Endothelial cell of umbilical vein (primary cell): ENCODE measurements around the gene MOB3A. TPM values are rescaled to one million over a fixed set of nuclear protein-coding genes. Genes with fewer than 3 reads are reported as not detected.

Source experiments
- BruUV-seq: library from RNA; stranded (reverse); fragments of 400-500 nt; replicated peaks from 2 replicates; lab custom pipeline; 2021; lab: Mats Ljungman, UMichigan
- CTCF ChIA-PET: fragments of 300-600, 350-600 bp; sonication (Branson Sonifier 250); formaldehyde crosslinking; loops from one replicate; lab custom pipeline; 2021; ENCODE audit warnings: antibody characterized with exemption, inconsistent platforms; lab: Charles Lee
- POLR2A ChIA-PET: fragments of 300-600, 350-600 bp; sonication (Branson Sonifier 250); formaldehyde crosslinking; loops from one replicate; lab custom pipeline; 2021; ENCODE audit warnings: antibody characterized with exemption, inconsistent platforms; lab: Charles Lee
- DNase-seq: peaks from one replicate; pipeline ENCODE4 v3.0.0-alpha.2; 2011; ENCODE audit warnings: low read depth, low spot score
- FAIRE-seq: peaks from 2 replicates; lab custom pipeline; 2011; peaks lifted over from hg19 to GRCh38; lab: Jason Lieb, UNC
- H2AFZ ChIP-seq: 2 replicates; pipeline ENCODE4 v1.6.0; 2012; ENCODE audit warnings: low read depth, low read length, control low read depth, inconsistent platforms
- H3K27ac ChIP-seq: 2 replicates; pipeline ENCODE4 v1.5.1; 2011; ENCODE audit warnings: low read depth, mild to moderate bottlenecking, control low read depth, low read length, moderate library complexity; ENCODE audit not compliant: insufficient read depth
- H3K27me3 ChIP-seq, 2 experiments: 2 replicates each; pipeline versions ENCODE4 v1.6.0 to v1.6.1; 2011; ENCODE audit warnings: low read length in 2 of 2, mixed read lengths in 1 of 2; ENCODE audit not compliant: control insufficient read depth in 2 of 2, insufficient read depth in 2 of 2
- H3K36me3 ChIP-seq, 2 experiments: 2 replicates in 1 of 2; 3 replicates in 1 of 2; pipeline ENCODE4 v1.5.1; 2011; ENCODE audit warnings: low read length in 2 of 2, mild to moderate bottlenecking in 1 of 2, moderate library complexity in 1 of 2; ENCODE audit not compliant: control insufficient read depth in 2 of 2, insufficient read depth in 2 of 2; ENCODE audit errors: extremely low read depth in 1 of 2
- H3K4me1 ChIP-seq: 3 replicates; pipeline ENCODE4 v1.5.1; 2011; ENCODE audit warnings: mild to moderate bottlenecking, low read length; ENCODE audit not compliant: control insufficient read depth, insufficient read depth; ENCODE audit errors: extremely low read depth
- H3K4me2 ChIP-seq: 2 replicates; pipeline ENCODE4 v1.6.1; 2011; ENCODE audit warnings: low read length, control low read depth, mixed read lengths; ENCODE audit not compliant: insufficient read depth
- H3K4me3 ChIP-seq, 3 experiments: fragments of 200-600 bp in 1 of 3; sonication (generic), shearing (Covaris generic) in 1 of 3; replicated peaks in 1 of 3; 2 replicates each; pipeline ENCODE4 v1.5.1; 2011 to 2016; ENCODE audit warnings: control low read depth in 3 of 3, low read length in 3 of 3, mild to moderate bottlenecking in 2 of 3, inconsistent platforms in 1 of 3, low read depth in 1 of 3, moderate library complexity in 1 of 3; ENCODE audit not compliant: insufficient read depth in 1 of 3
- H3K79me2 ChIP-seq: 2 replicates; pipeline ENCODE4 v1.6.0; 2012; ENCODE audit warnings: low read length, inconsistent platforms; ENCODE audit not compliant: control insufficient read depth, insufficient read depth
- H3K9ac ChIP-seq: replicated peaks from 2 replicates; pipeline ENCODE3; 2011; ENCODE audit warnings: low read length, control low read depth; ENCODE audit not compliant: insufficient read depth; ENCODE audit errors: extremely low read depth
- H3K9me1 ChIP-seq: replicated peaks from 3 replicates; pipeline ENCODE4 v1.6.0; 2011; ENCODE audit warnings: mild to moderate bottlenecking, low read length; ENCODE audit not compliant: control insufficient read depth, insufficient read depth; ENCODE audit errors: extremely low read depth
- H3K9me3 ChIP-seq: replicated peaks from 2 replicates; pipeline ENCODE4 v1.5.1; 2012; ENCODE audit warnings: low read length, inconsistent platforms; ENCODE audit not compliant: control insufficient read depth, insufficient read depth
- H4K20me1 ChIP-seq: replicated peaks from 2 replicates; pipeline ENCODE3; 2011; ENCODE audit warnings: mild to moderate bottlenecking, low read length; ENCODE audit not compliant: control insufficient read depth, insufficient read depth; ENCODE audit errors: extremely low read depth
- EZH2 ChIP-seq: IDR thresholded peaks from 2 replicates; pipeline ENCODE4 v1.6.1; 2012; ENCODE audit warnings: borderline replicate concordance, low read depth, mild to moderate bottlenecking, moderate library complexity, low read length, inconsistent platforms; ENCODE audit not compliant: severe bottlenecking
- FOS ChIP-seq: IDR thresholded peaks from 2 replicates; pipeline ENCODE4 v1.6.1; 2011; ENCODE audit warnings: mild to moderate bottlenecking, low read length, moderate library complexity, borderline replicate concordance; ENCODE audit not compliant: insufficient read depth
- GATA2 ChIP-seq: IDR thresholded peaks from 2 replicates; pipeline ENCODE4 v1.7.0; 2011; ENCODE audit warnings: low read depth, mild to moderate bottlenecking, moderate library complexity, mixed read lengths, low read length; ENCODE audit not compliant: insufficient read length, insufficient read depth
- JUN ChIP-seq: IDR thresholded peaks from 2 replicates; pipeline ENCODE4 v1.6.1; 2011; ENCODE audit warnings: borderline replicate concordance, low read depth; ENCODE audit not compliant: insufficient read length, insufficient read depth
- MYC ChIP-seq: IDR thresholded peaks from one replicate; pipeline ENCODE4 v1.6.1; 2011; ENCODE audit warnings: mild to moderate bottlenecking, low read depth, low read length
- POLR2A ChIP-seq: IDR thresholded peaks from 2 replicates; pipeline ENCODE4 v1.6.1; 2012; ENCODE audit warnings: low read depth, mild to moderate bottlenecking, control low read depth, low read length
- POLR2AphosphoS5 ChIP-seq: IDR thresholded peaks from 2 replicates; pipeline ENCODE4 v1.6.1; 2012; ENCODE audit warnings: low read depth, mild to moderate bottlenecking, control low read depth, low read length, moderate library complexity; ENCODE audit not compliant: insufficient read depth
- dilution Hi-C: fragments of 300-500 bp; cut with MboI; formaldehyde crosslinking; loops from one replicate; pipeline ENCODE4 v1.15.0; 2019; ENCODE audit warnings: low sequenced_read_pairs; ENCODE audit not compliant: extremely low pct_ligation_motif_present
- intact Hi-C: fragments of 100-400 bp; cut with micrococcal nuclease; formaldehyde crosslinking; loops from one replicate; pipeline ENCODE4 v1.10.0; 2022
- polyA plus RNA-seq, 4 experiments: library from polyadenylated mRNA; depleted of rRNA in 3 of 4; stranded (reverse) in 3 of 4; unstranded in 1 of 4; fragments of >200 nt; gene quantifications; 2 replicates each; pipeline versions ENCODE4 v1.2.1 to v1.2.3, GENCODE V29; 2011 to 2012; ENCODE audit warnings: missing spikeins in 1 of 4
- total RNA-seq: library from RNA; stranded (reverse); gene quantifications from 2 replicates; pipeline ENCODE4 v1.2.3, GENCODE V29; 2021
- TF ChIP-seq, protein P1 (sequence below): IDR thresholded peaks from 2 replicates; pipeline ENCODE4 v1.6.1; 2011; ENCODE audit not compliant: insufficient read depth, insufficient read length
- TF ChIP-seq, protein P2 (sequence below), 2 donors: IDR thresholded peaks; 1 replicate in 1 of 2; 2 replicates in 1 of 2; pipeline ENCODE4 v1.5.1; 2011; ENCODE audit warnings: low read length in 2 of 2, mild to moderate bottlenecking in 2 of 2, moderate library complexity in 2 of 2, control low read depth in 1 of 2, inconsistent platforms in 1 of 2, low read depth in 1 of 2; ENCODE audit not compliant: insufficient read depth in 1 of 2; ENCODE audit errors: extremely low read depth in 1 of 2

The MOB3A gene
- total and polyA plus RNA-seq, 2 donors (not counting 3 experiments of a cell fraction or from before 2014, with no cell fraction given) = 46.5 to 59.7 TPM

DNA sequence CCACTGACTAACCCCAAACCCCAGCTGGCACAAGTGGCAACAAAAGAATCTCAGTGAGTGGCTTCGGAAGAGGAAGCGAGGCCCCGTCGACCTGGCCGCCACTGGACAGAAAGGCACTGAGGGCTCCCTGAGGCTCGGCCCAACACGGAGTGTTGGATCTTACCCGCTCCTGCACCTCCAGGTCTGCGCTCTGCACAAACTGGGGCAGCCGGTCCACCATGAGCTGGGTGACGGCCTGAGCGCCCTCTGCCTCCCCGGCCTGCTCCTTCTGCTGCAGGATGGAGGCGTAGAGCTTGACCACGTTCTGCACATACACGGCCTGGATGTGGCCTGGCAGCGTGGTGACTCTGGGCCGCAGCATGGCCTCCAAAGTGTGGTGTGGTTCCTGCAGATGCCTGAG, 22.3 kb upstream of the MOB3A start:
- Histone ChIP-seq H2AFZ (no peak overlapping the region), H3K9me3 (no peaks in the 10 kb centered on the region), H3K27ac (no peak overlapping the region), H3K79me2 (no peaks in the 10 kb centered on the region), H3K36me3 (peaks cover 25 to 90% of the 10 kb centered on the region in 2 experiments), H3K4me2 (no peak overlapping the region), H3K4me1 (no peaks in the 10 kb centered on the region), H4K20me1 (no peaks in the 10 kb centered on the region), H3K9ac (no peak overlapping the region), H3K4me3 (no peak overlapping the region), H3K27me3 (no peaks in the 10 kb centered on the region), H3K9me1 (no peaks in the 10 kb centered on the region)
- no peak for DNase-seq
- TF ChIP-seq GATA2 = no peak
- no peak for TF ChIP-seq POLR2AphosphoS5
- TF ChIP-seq, protein P1, sequence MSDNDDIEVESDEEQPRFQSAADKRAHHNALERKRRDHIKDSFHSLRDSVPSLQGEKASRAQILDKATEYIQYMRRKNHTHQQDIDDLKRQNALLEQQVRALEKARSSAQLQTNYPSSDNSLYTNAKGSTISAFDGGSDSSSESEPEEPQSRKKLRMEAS = no peak
- TF ChIP-seq FOS = no peak
- no peak for TF ChIP-seq JUN
- no peak for TF ChIP-seq EZH2
- no peak for TF ChIP-seq MYC
- no peak for TF ChIP-seq POLR2A
- TF ChIP-seq, protein P2, sequence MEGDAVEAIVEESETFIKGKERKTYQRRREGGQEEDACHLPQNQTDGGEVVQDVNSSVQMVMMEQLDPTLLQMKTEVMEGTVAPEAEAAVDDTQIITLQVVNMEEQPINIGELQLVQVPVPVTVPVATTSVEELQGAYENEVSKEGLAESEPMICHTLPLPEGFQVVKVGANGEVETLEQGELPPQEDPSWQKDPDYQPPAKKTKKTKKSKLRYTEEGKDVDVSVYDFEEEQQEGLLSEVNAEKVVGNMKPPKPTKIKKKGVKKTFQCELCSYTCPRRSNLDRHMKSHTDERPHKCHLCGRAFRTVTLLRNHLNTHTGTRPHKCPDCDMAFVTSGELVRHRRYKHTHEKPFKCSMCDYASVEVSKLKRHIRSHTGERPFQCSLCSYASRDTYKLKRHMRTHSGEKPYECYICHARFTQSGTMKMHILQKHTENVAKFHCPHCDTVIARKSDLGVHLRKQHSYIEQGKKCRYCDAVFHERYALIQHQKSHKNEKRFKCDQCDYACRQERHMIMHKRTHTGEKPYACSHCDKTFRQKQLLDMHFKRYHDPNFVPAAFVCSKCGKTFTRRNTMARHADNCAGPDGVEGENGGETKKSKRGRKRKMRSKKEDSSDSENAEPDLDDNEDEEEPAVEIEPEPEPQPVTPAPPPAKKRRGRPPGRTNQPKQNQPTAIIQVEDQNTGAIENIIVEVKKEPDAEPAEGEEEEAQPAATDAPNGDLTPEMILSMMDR (IDR thresholded peaks at IDR 0.05; ENCODE audit: extremely low read depth in 1 of 2, insufficient read depth in 1 of 2, low read depth in 1 of 2, low read length in 2 of 2) = no peak
- dilution Hi-C loops (no loop called here), intact Hi-C loops (no loop called here)
- BruUV-seq = no TSS peak
- POLR2A ChIA-PET = no interaction called here
- CTCF ChIA-PET = no interaction called here
- FAIRE-seq = no peak
